GM20000 (cell line): ENCODE results near the gene TPTE2.

ENCODE experiments used
- DNase-seq: peaks from one replicate; pipeline ENCODE4 v3.0.0; 2012; ENCODE audit warnings: low spot score
- CTCF ChIP-seq: IDR thresholded peaks from 2 replicates; pipeline ENCODE4 v1.5.1; 2012; ENCODE audit warnings: mild to moderate bottlenecking, control low read depth; ENCODE audit errors: extremely low read depth, missing control alignments

The TPTE2 gene

DNA sequence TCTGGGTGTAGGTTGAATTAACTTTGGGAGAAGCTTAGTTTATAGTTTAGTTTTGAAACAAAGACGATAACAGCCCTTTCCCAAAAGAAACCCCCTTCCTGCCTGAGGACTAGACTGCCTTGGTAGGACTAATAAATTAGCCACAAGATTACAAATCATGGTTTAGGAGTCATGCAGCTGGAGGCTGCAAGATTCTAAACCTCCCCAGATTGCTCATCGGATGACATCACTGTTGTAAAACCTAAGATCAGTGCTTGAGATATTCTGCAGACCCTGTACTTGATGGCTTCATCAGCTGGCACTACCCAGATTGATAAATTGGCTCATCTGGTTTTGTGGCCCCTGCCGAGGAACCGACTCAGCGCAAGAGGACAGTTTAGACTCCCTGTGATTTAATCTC lies 36.2 kb upstream of the TPTE2 start:
- no peak for TF ChIP-seq CTCF
- no peak for DNase-seq

- DNase-seq = no peak
- no peak for TF ChIP-seq CTCF
Observed at GRCh38 chr13:19596960-19597361, 35.6 kb upstream of the TPTE2 start.

DNA sequence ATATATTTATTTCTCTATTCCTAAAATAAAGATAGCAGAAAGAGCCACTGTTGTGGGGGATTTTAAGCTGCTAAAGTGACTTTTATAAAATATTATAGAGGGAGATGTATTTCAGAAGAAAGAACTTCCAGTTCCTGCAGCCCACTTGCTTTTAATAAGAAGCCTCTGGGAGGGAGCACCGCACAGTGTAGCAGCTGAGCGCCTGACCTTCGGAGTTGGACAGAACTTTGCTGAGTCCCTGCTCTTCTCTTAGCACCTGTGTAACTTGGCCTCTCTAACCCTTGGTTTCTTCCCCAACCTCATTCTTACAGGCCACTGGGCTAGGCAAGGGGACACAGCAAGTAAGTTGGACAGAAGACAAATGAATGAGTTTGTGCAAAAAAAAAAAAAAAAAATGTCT lies 34.8 kb upstream of the TPTE2 start:
- TF ChIP-seq CTCF = no peak

DNA sequence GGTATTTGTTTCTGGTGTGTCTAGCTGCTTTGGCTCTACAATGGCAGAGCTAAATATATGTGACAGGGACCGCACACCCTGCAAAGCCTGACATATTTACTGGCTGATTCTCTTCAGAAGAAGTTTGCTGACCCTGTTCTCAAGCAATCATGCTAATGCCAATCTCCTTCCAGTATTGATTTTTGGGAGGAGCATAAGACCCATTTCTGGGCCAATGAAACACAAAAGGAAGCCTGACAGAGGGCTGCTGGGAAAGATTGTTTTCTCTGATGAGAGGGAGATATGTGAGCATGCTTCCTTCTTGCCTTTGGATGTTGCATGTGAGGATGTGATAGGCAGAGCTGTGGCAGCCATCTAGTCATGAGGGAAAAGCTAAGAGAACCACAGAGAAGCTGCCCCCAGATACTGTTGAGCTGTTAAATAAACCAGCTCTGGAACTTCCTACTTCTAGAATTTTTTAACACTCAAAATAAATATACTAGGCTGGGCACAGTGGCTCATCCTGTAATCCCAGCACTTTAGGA lies 31.4 kb upstream of the TPTE2 start:
- TF ChIP-seq CTCF = no peak
- DNase-seq = no peak

More for the DNA sequence above, 34.8 kb upstream of the TPTE2 start:
- no peak for DNase-seq

DNA sequence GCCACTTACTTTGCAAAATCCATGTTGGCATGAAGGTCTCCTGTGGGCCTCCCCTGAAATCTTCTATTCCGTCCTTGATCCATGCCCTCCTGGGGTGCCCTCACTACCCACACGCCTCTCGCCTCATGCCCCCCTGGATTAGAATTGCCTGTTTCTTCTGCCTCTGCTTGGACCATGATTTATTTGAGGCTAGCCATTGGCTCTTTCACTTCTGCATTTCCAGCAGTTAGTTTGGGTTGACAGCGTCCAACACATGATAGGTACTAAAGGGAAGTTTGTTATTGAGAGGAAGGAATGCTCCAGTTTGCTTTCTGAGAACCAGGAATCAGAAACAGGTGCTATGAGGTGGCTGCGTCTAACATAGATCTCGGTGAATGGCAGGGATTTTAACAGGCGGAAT lies 30.5 kb upstream of the TPTE2 start:
- DNase-seq = no peak
- TF ChIP-seq CTCF = no peak

GRCh38 chr13:19590423-19590822 lies 29.1 kb upstream of the TPTE2 start:
- TF ChIP-seq CTCF = no peak
- no peak for DNase-seq

- no peak for TF ChIP-seq CTCF
- DNase-seq = no peak
Observed at GRCh38 chr13:19589312-19589711, 28.0 kb upstream of the TPTE2 start.
